Measurements from ENCODE around the gene STAB1. TPM values are rescaled to one million over a fixed set of nuclear protein-coding genes. Genes with fewer than 3 reads are reported as not detected.
"Not testable (repeated sequence)": the region's sequence is repeated elsewhere in the genome, so short reads cannot be mapped to it uniquely, and the experiment has no call there.

STAB1 gene
- total and polyA plus RNA-seq, 12 donors = 30.8 to 1,593 (median 466) TPM

DNA sequence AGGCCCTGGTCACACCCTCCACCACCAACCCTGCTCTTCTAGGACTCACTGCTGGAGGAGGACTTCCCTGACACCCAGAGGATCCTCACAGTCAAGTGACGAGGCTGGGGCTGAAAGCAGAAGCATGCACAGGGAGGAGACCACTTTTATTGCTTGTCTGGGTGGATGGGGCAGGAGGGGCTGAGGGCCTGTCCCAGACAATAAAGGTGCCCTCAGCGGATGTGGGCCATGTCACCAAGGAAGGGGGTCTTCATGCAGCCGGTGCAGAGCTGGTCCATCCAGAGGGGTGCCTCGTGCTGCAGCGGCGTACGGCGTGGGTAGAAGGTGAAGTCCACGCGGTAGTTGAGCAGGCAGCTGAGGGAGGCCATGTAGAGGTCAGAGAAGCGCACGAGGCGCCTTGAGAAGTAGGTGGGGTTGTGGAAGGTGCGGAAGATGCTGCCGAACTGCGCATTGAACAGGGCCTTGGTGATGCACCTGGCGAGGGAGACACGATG is 29.2 kb downstream of the STAB1 start:
- no peak for DNase-seq
- H3K27me3 ChIP-seq = no peaks in the 10 kb centered on the region
- peak overlapping the region in 2 of 5 donors; percentile 84 to 89 for H3K27ac ChIP-seq
- WGBS, 4 donors = 93 to 96% (median 95%) methylated on average over 18 of the region's 18 CpGs
- H3K9me3 ChIP-seq (replicated peaks in 1 of 3) = no peaks in the 10 kb centered on the region
- no peak overlapping the region for H3K4me3 ChIP-seq
- peaks cover 0 to 58% of the 10 kb centered on the region in 2 donors for H3K36me3 ChIP-seq (replicated peaks in 1 of 2)
- intact Hi-C loops (cut with DNase I) = loop anchor here in 1 of 2 donors (5.0 kb wide), 1 partner anchor 37 kb away; no protein-coding TSS in a partner anchor
- peaks cover 20 to 42% of the 10 kb centered on the region in 2 donors for H3K4me1 ChIP-seq (replicated peaks in 1 of 2)
- TF ChIP-seq POLR2A (IDR thresholded peaks at IDR 0.05) = no peak
- TF ChIP-seq, protein P1, sequence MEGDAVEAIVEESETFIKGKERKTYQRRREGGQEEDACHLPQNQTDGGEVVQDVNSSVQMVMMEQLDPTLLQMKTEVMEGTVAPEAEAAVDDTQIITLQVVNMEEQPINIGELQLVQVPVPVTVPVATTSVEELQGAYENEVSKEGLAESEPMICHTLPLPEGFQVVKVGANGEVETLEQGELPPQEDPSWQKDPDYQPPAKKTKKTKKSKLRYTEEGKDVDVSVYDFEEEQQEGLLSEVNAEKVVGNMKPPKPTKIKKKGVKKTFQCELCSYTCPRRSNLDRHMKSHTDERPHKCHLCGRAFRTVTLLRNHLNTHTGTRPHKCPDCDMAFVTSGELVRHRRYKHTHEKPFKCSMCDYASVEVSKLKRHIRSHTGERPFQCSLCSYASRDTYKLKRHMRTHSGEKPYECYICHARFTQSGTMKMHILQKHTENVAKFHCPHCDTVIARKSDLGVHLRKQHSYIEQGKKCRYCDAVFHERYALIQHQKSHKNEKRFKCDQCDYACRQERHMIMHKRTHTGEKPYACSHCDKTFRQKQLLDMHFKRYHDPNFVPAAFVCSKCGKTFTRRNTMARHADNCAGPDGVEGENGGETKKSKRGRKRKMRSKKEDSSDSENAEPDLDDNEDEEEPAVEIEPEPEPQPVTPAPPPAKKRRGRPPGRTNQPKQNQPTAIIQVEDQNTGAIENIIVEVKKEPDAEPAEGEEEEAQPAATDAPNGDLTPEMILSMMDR (IDR thresholded peaks at IDR 0.05) = no peak

DNA sequence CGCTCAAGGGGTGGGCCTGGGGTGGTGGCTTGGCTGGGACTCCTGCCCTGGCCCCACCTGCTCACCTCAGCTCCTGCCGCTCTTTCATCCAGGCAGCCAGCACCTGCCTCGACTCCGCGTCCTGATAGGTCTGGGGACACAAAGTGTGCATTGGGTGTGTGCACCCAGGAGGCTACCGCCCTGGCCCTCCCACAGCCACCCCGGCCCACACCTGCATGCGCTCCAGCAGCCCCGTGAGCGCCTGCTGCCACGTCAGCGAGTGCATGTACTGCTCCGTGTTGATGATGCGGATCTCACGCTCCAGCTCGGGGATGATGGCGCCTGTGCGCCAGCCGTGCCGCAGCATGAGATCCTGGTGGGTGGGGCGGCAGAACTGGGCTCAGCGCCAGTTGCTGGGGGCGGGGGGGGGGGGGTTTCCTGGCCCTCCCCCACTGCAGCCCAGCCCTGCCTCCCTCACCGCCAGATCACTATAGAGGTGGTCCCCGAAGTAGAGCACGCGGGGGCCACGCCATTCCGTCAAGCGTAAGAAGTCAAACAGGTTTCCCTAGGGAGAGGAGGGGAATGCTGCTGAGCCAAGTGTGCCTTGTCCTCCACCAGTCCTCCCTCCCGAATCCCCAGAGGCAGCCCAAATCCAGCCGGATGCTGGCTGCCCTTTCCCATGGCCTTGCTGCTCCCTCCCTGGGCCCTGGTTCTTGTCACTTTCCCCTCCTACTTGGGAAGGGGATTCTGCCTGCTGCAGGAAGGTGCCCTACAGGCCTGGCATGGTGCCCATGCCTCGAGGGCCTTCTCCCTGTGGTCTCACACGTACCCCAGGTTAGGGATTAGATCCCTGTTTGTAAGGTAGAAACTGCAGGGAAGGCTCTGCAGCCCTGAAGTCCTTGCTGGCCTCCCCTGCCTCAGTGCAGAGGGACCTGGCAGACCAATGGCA is 29.9 kb downstream of the STAB1 start:
- H3K4me3 ChIP-seq = no peak overlapping the region
- WGBS, 4 donors = 41 to 53% (median 48%) methylated on average over 17 to 34 of the region's 34 CpGs
- H3K27me3 ChIP-seq = no peaks in the 10 kb centered on the region
- H3K36me3 ChIP-seq (replicated peaks in 1 of 2) = peaks cover 0 to 58% of the 10 kb centered on the region in 2 donors
- peak overlapping the region in 3 of 5 donors; percentile 13 to 89 (median 84) for H3K27ac ChIP-seq
- no peaks in the 10 kb centered on the region for H3K9me3 ChIP-seq (replicated peaks in 1 of 3)
- peak in 5 of 7 donors; percentile 51 to 67 (median 61) for DNase-seq
- TF ChIP-seq, protein P1 (IDR thresholded peaks at IDR 0.05) = no peak
- TF ChIP-seq POLR2A (IDR thresholded peaks at IDR 0.05) = no peak
- peaks cover 24 to 48% of the 10 kb centered on the region in 2 donors for H3K4me1 ChIP-seq (replicated peaks in 1 of 2)
- intact Hi-C loops (cut with DNase I) = loop anchor here in 1 of 2 donors (5.0 kb wide), 1 partner anchor 38 kb away; no protein-coding TSS in a partner anchor

DNA sequence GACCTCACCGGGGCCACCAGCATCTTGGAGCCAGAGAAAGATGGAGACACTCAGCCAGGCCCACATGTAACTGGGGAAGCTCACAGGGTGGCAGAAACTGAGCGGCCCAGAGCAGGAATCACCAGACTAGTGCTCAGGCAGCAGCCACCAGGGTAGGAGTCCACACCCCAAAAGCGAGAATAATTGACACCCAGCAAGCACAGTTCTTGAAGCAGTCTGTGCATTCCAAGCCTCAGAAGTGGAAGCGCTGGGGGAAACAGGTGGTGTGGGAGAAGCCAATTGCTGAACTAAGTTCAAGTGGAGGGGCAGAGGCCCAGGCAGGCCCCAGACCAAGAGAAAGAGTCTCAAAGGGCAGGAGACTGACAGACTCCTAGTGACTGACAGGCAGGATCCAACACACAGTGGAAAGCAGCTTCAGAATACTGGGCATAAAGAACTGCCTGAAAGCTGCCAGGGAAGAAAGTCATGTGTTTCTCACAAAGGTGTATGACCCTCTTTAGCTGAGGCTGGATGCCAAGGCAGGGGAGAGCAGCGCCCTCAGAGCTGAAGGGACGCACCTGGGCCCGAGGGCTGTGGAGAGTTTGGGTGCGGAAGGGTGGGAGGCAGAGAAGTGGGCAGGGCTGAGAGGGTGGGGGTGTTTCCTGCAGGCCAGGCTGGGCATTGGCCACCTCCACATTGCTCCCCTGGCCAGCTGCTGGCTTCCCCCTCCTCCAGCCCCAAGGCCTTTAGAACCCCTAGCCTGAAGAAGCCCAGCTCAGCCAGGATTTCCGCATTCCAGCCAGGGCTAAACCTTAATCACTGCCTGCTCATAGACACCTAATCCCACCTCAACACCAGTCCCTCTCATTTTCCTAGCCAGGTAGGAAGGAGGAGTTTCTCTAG is 30.8 kb downstream of the STAB1 start:
- Histone ChIP-seq H3K27ac (peak overlapping the region in 3 of 5 donors; percentile 13 to 89 (median 84)), H3K27me3 (no peaks in the 10 kb centered on the region), H3K9me3 (replicated peaks in 1 of 3) (no peaks in the 10 kb centered on the region), H3K36me3 (replicated peaks in 1 of 2) (peaks cover 0 to 58% of the 10 kb centered on the region in 2 donors), H3K4me1 (replicated peaks in 1 of 2) (peaks cover 29 to 57% of the 10 kb centered on the region in 2 donors), H3K4me3 (no peak overlapping the region)
- peak in 1 of 7 donors; percentile 22 for DNase-seq
- 76 to 82% (median 79%) methylated on average over 9 of the region's 9 CpGs for WGBS, 4 donors
- intact Hi-C loops (cut with DNase I) = no loop called here
- TF ChIP-seq, protein P1 (IDR thresholded peaks at IDR 0.05) = no peak
- TF ChIP-seq POLR2A (IDR thresholded peaks at IDR 0.05) = no peak

DNA sequence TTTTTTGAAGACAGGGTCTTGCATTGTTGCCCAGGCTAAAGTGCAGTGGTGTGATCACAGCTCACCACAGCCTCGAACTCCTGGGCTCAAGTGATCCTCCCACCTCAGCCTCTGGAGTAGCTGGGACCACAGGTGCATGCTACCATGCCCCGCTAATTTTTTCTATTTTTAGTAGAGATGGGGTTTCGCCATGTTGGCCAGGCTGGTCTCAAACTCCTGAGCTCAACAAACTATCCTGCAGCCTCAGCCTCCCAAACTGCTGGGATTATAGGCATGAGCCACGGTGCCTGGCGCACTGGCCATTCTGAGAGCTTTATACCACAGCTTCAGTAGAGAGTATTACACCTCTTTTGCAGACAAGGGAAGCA is 31.5 kb downstream of the STAB1 start:
- DNase-seq; intact Hi-C loops (cut with DNase I); H3K9me3 ChIP-seq (replicated peaks in 1 of 3); H3K4me3 ChIP-seq; H3K27me3 ChIP-seq: not testable (repeated sequence)
- Histone ChIP-seq H3K36me3 (replicated peaks in 1 of 2) (peaks cover 0 to 54% of the 10 kb centered on the region in 2 donors), H3K4me1 (replicated peaks in 1 of 2) (peaks cover 33 to 64% of the 10 kb centered on the region in 2 donors), H3K27ac (peak overlapping the region in 3 of 5 donors; percentile 54 to 89 (median 84))
- WGBS, 4 donors = 73 to 87% (median 82%) methylated on average over 5 of the region's 5 CpGs
